Fibroblast of lung (primary cell): ENCODE data around the gene DPP4.

Source experiments
- CTCF ChIP-seq, 2 donors: IDR thresholded peaks in 1 of 2; conservative IDR thresholded peaks in 1 of 2; 1 replicate in 1 of 2; 2 replicates in 1 of 2; pipeline ENCODE4 v1.5.1; 2011 to 2012; ENCODE audit warnings: low read length in 2 of 2, control low read depth in 1 of 2, inconsistent platforms in 1 of 2, low read depth in 1 of 2, mild to moderate bottlenecking in 1 of 2
- EZH2 ChIP-seq: IDR thresholded peaks from 2 replicates; pipeline ENCODE4 v1.5.1; 2012; ENCODE audit warnings: low read length, control low read depth, mild to moderate bottlenecking; ENCODE audit errors: missing control alignments

GRCh38 chr2:161992531-161992930 lies 81.5 kb downstream of the DPP4 start:
- TF ChIP-seq CTCF (conservative IDR thresholded peaks at IDR 0.05 in 1 of 2, IDR thresholded peaks at IDR 0.05 in 1 of 2; ENCODE audit: low read depth in 1 of 2, low read length in 2 of 2) (no peak), EZH2 (no peak)
